Measurements from ENCODE around the gene TRAPPC1. TPM values are rescaled to one million over a fixed set of nuclear protein-coding genes. Genes with fewer than 3 reads are reported as not detected.
A peak's percentile ranks its signal among the peaks of the same experiment; 100 is the strongest.

Gene TRAPPC1, protein sequence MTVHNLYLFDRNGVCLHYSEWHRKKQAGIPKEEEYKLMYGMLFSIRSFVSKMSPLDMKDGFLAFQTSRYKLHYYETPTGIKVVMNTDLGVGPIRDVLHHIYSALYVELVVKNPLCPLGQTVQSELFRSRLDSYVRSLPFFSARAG
- 39.1 and 42.9 TPM in 2 replicates for total RNA-seq

DNA sequence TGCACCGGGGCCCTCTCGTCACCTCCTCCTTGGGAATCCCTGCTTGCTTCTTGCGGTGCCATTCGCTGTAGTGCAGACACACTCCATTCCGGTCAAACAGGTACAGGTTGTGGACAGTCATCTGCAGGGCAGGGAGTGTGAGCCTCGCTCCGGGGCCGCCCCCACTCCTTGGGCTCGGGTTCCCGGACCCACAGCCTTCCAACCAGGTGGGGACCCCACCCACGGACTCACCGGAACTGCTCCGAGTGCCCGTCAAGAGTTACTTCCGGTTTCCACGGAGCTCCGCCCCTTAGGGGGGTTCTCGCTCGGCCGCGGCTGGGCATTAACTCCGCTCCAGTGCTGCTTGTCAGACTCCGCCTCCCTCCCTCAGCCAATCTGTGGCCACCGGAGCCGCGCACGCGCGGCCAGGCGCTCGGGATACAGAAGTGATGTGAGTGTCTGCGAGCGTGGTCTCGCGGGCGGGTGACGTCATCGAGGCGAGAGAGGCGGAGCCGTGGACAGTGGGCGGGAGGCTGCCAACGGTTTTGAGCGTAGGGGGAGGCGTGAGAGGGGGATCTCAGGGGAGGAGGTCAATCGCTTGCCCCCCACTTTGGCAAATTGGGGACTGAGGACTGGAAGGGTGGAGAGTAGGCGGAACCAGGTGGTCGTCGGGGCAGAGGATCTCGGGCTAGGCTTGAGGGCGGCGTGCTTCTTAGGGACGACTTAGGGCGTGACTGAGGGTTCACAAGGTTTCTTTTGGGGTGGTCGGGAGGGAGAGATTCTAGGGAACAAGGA is at the start of gene TRAPPC1, which contains the start of gene CNTROB:
TRAPPC1 (minus strand) TSS at position 238 of the 774 bp plus-strand sequence; CDS start at position 121, 117 bp downstream.
CNTROB (plus strand) TSS at position 498 of the 774 bp plus-strand sequence. CDS start 874 bp downstream, outside the sequence.

GRCh38 chr17:7929158-7930023 is 2.4 kb downstream of the TRAPPC1 start, which contains the start of gene KCNAB3:
Gene KCNAB3, minus strand, starts transcription at chr17:7929856. Its CDS starts 421 bp downstream, at chr17:7929435.

DNA sequence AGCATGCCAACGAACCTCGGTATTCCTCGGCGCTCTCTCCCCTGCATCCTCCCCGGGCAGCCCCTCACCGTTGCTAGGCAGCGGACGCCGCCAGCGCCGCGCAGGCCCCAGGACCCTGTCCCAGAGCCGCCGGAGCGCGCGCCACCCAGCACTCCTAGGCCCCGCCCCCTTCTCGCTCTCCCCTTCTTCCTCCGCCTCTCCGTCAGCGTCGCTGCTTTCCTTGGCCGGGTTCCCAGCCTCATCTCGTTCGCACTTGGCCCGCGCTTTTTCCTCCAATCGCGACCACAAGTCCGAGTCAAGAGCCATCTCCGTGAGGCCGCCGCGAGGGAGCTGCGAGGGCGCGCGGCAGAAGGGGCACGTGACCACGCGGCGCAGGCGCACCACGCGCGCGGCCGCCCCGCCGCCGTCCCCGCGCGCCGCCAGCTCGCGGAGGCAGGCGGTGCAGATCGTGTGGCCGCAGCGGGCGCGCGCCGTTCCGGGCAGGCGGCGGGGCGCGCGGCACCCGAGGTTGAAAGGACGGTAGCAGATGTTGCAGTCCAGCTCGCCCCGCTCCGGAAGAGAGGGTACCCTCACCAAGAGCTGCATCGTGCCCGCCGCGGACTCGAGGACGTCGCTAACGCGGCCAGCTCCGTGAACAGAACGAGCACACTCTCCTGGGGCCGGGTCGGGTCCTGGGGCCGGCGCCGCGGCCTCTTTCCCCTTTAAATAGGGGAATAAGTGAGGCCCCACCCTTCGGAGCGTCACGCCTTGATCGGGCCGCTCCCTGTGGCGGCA is 15.9 kb downstream of the TRAPPC1 start, which contains the start of gene RNF227:
RNF227 (minus strand) TSS at position 679 of the 774 bp plus-strand sequence; CDS start at position 585, 94 bp downstream.

GRCh38 chr17:7888184-7888920 is 43.4 kb downstream of the TRAPPC1 start, which contains the start of gene CHD3:
Gene CHD3, plus strand, starts transcription at chr17:7888789. Its CDS starts 212 bp downstream, at chr17:7889001.

Small RNA genes within 50 kb of the gene (small RNA-seq; reads per million reads assigned to genes)
- gene SCARNA21 = 1.2 reads per million, percentile 23 among the genes with 10 or more reads in this experiment

Other genes with a start within 250 kb of the TRAPPC1 start
- 62.7 and 67.7 TPM in 2 replicates for gene TP53, start 244.5 kb downstream of the TRAPPC1 start, total RNA-seq
- 2.8 and 3.8 TPM in 2 replicates for gene WRAP53, start 243.5 kb downstream of the TRAPPC1 start, total RNA-seq
- gene EFNB3, start 226.7 kb downstream of the TRAPPC1 start, total RNA-seq = 3.2 and 5.2 TPM in 2 replicates
- gene DNAH2, start 214.2 kb downstream of the TRAPPC1 start, total RNA-seq = 0.12 and 0.16 TPM in 2 replicates
- 7.7 and 10.7 TPM in 2 replicates for gene KDM6B, start 97.7 kb downstream of the TRAPPC1 start, total RNA-seq
- gene TMEM88, start 76.9 kb downstream of the TRAPPC1 start, total RNA-seq = 0.16 and 0.24 TPM in 2 replicates
- 25.2 and 27.8 TPM in 2 replicates for gene NAA38, start 74.4 kb downstream of the TRAPPC1 start, total RNA-seq
- gene CYB5D1, start 73.9 kb downstream of the TRAPPC1 start, total RNA-seq = 10.7 and 12.8 TPM in 2 replicates
- gene CHD3, start 43.2 kb downstream of the TRAPPC1 start, total RNA-seq = 114 and 141 TPM in 2 replicates
- gene RNF227, start 15.7 kb downstream of the TRAPPC1 start, total RNA-seq = 1.3 and 4.2 TPM in 2 replicates
- 0.49 and 1.6 TPM in 2 replicates for gene KCNAB3, start 2.1 kb downstream of the TRAPPC1 start, total RNA-seq
- gene CNTROB, start 260 bp upstream of the TRAPPC1 start, total RNA-seq = 22.2 and 23.3 TPM in 2 replicates
- gene GUCY2D, start 70.7 kb upstream of the TRAPPC1 start, total RNA-seq = not detected in 2 replicates
- gene ALOX15B, start 107.1 kb upstream of the TRAPPC1 start, total RNA-seq = not detected in 2 replicates
- gene ALOX12B, start 155.8 kb upstream of the TRAPPC1 start, total RNA-seq = 0.12 TPM in 1 of 2 replicates, not detected in the other
- under 0.01 TPM in 1 of 2 replicates, not detected in the other for gene ALOXE3, start 186.6 kb upstream of the TRAPPC1 start, total RNA-seq
- gene HES7, start 192.2 kb upstream of the TRAPPC1 start, total RNA-seq = 0.16 and 0.73 TPM in 2 replicates
- gene PER1, start 220.5 kb upstream of the TRAPPC1 start, total RNA-seq = 12.3 and 17.2 TPM in 2 replicates
- 4.4 and 5.5 TPM in 2 replicates for gene VAMP2, start 231.0 kb upstream of the TRAPPC1 start, total RNA-seq
- 11.0 and 14.8 TPM in 2 replicates for gene TMEM107, start 244.4 kb upstream of the TRAPPC1 start, total RNA-seq

Measured in hair follicle dermal papilla cell (primary cell).